Endothelial cell of hepatic sinusoid (primary cell): ENCODE results near the gene CREB5.

Source experiments
- in situ Hi-C: cut with HindIII; loops from 2 replicates; pipeline ENCODE4 v1.10.0; 2017; ENCODE audit warnings: low sequenced_read_pairs

The CREB5 gene

DNA sequence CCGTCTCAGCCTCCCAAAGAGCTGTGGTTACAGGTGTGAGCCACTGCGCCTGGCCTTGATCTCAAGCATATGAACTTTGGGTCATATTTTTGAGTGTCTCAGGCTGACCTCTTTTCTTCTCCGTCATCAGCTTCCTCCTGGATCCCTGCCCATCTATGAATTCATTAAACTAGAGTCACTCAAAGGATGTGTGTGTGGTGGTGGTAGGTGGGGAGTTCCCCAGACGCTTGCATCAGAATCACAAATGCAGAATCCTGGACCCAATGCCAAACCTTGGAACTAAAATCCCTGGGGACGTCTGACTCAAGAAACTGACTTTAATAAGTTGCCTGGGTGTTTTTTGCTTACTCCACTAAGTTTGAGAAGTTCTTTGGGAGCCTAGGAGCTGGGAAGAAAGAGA is 6.7 kb upstream of the CREB5 start:
- in situ Hi-C loops: no loop called here

GRCh38 chr7:28406192-28406591 is 6.1 kb upstream of the CREB5 start:
- in situ Hi-C loops: no loop called here

DNA sequence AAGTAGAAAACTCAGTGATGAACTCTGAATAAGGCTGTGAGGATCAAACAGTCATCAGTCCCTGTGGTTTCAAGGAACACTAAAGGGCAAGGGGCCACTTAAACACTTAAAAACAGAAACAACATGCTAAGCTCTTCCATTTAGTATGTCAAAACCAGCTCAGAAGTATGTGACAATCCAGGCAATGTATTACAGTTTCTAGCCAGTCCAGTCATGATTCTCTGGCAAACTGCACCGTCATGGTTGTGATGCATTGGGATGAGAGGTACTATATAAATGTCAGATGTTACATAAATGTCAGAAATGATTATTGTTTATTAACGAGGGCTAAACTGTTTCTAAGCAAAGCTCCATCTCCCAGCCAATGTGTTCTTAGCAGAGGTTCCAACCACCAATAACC is 4.7 kb upstream of the CREB5 start:
- in situ Hi-C loops: no loop called here

GRCh38 chr7:28408105-28408959 is 4.0 kb upstream of the CREB5 start:
- in situ Hi-C loops: no loop called here

DNA sequence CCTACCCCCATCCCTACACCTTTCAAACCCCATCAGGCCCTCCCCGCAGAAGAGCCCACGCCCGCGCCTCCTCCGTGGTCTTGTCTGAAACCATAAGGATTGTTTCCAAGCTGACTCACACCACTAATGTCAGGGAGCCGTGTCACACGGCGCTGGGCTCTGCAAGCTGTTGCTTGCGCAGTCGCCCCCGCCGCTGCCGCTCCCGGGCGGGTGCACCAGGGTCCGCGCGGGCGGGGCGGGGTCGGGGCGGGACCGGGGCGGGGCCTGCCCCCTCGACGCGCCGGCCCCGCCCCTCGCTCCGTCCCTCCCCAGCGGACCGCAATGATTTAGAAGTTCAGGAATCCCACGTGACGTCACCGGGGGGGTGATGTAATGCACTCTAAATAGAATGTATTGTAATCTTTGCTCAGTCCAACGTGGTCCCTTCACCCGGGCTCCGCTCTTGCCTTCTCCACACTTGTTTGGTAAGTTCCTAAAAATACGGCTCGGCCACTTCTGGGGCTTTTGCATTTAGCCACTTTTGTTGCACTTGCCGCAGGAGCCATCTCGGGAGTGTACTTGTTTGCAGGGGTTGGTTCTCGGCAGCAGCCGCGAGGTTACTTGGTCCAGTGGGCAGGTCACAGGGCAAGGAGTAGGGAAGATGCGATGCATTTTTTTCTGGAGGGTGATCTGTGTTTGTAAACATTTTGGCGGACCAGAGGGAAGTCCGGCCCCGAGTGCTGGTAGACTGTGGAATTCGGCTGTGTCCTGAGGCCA is 3.2 kb upstream of the CREB5 start:
- in situ Hi-C loops: no loop called here

DNA sequence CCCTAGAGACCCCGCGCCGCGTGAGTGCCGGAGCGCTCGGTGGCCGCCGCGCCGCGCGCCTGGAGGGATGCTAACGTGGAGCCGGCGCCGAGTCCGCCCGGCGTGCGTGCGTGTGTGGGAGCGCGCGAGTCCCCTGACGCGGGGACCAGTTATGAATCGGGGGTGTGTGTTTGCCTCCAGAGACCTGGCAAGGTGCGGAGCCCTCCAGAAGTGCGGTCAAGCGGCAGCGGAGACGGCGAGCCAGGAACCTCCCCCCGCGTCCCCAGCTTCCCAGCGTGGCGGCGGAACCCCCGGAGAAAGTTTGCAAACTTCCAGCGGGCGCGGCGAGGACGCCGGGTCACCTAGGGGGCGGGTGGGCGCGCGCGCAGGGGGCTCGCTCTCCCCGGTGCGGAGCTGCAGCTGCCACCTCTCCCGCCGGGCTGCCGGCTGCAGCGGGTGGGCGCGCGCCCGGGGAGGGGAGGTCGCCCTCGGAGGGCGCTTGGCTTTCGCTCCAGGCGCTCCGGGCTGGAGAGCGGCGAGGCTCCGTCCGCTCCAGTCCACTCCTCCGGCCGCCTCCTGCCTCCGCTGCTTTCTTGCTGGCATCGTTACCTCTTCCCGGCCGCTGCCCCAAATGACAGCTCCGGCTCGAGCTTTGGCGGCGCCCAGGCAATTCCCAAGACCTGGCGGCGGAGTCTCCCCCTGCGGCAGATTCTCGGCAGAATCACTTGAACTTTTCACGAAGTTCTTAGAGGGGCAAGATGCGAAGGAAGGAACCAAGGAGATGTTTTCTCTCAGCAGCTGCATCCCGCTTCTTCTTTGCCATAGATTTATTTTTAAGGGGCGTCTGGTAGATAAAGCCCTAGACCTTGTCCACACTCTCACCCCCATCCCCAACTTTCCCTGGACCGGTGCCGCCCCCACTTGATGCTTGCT is 2.3 kb upstream of the CREB5 start:
- in situ Hi-C loops: no loop called here

DNA sequence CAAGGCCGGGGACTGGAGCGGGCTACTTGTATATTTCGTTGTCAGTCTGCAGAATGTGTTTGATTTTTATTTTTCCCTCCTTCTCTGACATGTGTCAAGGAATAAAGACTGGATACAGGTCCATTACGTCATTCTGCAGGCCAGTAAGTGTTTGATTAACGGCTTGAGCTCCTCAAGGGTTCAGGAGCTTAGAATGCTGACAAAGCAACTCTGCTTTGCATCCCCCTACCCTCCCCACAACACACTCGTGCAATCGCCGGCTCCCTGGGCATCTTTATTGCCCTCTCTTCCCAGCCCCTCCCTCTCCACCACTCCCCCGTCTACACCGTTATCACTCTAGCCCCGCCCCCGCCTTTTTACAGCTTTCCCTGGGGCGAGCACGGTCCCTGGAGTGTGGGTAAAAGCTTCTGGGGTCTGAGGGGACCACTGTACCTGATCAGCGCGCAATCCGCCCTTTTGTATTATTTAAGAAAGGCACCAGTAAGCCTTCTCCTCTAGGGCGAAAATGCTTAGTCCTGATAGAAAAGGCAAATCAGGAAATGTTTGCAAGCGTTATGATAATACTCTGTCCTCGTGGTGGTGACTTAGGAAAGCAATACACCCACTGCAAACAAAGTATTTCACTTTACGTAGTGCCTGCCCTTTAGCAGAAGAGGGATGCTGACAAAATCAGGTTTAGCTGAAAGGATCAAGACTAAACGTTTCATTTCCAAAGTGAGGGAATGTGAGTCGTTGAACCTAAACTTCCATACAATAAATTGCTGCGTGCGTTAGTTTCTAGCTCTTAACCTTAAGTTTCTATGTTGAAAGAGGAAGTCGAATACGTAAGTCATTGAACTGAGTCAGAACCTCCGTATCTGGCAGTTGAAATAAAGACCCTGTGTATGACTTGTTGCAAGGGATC is 1.4 kb upstream of the CREB5 start:
- in situ Hi-C loops: no loop called here

- in situ Hi-C loops: no loop called here
These were observed 693 bp downstream of the CREB5 start for GRCh38 chr7:28413011-28413410.

GRCh38 chr7:28414453-28414852 is 2.1 kb downstream of the CREB5 start:
- in situ Hi-C loops: no loop called here

GRCh38 chr7:28417321-28417940 is 5.1 kb downstream of the CREB5 start:
- in situ Hi-C loops: no loop called here

GRCh38 chr7:28418311-28418710 is 6.0 kb downstream of the CREB5 start:
- in situ Hi-C loops: no loop called here

DNA sequence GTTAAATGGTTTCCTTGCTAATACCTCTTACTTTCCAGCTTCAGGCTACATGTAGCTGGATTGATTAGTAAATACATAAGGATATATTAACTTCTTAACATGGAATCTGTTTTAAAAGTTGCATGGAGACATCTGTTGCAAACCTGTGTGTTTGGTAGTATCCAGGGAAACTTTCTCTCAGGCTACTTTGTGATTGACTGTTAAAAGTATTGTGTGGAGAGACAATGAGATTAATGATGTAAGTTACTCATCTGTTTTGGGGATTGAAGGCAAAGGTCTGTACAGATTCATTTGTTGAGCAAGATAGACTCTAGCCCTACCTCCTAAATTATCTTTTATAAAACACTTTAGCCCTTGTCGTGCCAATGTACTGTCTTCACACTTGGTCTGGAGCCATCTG is 6.6 kb downstream of the CREB5 start:
- in situ Hi-C loops: no loop called here

DNA sequence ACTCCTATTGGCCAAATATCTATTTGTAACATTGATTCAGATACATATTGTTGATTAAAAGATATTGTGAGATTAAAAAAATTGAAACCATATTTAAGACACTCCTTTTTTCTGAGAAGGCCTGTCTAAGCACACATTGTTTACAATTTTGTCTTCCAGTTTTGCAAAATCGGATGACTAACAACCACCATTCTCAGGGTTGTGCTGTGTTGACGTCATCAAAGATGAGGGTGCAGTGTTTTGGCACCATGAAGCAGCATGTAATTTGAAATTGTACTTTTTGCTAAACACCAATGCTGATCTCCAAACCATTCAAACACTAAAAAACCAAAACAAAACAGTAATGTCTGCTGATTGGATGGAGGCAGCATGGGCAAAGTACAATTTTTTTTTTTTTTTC is 7.4 kb downstream of the CREB5 start:
- in situ Hi-C loops: no loop called here

- in situ Hi-C loops: no loop called here
These were observed 10.8 kb downstream of the CREB5 start for GRCh38 chr7:28423112-28423511.

GRCh38 chr7:28423918-28424514 is 11.7 kb downstream of the CREB5 start:
- in situ Hi-C loops: no loop called here

GRCh38 chr7:28425496-28425895 is 13.2 kb downstream of the CREB5 start:
- in situ Hi-C loops: no loop called here

GRCh38 chr7:28427236-28427635 is 14.9 kb downstream of the CREB5 start:
- in situ Hi-C loops: no loop called here

DNA sequence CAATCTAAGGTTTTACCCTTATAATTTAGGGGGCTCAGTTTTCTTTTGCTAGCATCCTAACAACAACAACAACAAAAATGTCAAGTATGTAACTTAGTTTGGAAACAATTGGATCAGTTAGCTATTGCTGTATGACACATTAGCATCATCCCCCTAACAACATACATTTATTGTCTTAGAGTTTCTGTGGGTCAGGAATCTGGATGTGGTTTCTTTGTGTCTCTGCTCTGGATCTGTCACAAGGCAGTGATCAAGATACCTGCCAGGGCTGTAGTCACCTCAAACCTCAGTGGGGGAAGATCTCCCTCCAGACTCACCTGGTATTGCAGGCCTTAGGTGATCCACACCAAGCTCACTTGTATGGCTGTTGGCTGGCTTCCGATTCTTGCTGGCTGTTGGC is 18.3 kb downstream of the CREB5 start:
- in situ Hi-C loops: no loop called here

- in situ Hi-C loops: no loop called here
These were observed 19.8 kb downstream of the CREB5 start for GRCh38 chr7:28432105-28432504.
